Hypothalamus (tissue), 51 donors: ENCODE results near the gene PBX4.

ENCODE experiments used
- DNase-seq, 51 donors: peaks; one replicate each; lab custom pipeline; 2025; lab: John Stamatoyannopoulos, UW

Gene PBX4

DNA sequence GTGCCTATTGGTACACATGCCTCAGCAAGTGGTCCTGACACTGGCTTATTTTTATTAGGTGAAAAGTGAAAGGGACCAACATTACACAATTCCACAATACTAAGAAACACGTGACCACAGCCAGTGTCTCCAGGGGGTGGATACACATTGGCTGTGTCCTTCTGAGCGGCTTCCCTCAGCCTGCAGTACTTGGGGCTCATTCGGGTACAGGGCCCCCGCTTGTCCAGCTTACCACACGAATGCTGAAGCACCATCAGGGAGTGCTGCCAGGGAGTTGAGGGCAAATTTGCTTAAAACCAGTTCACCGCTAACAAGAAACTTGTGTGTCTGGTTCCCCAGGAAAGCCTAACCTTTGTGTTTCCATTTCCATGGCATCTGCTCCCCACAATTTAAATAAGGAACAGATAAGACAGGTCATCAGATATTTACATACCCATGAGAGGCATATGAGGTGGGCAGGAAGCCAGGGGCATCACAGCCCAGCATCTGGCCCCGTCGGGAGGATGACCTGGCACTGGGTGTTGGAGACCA is 23.3 kb downstream of the PBX4 start:
- peak in 1 of 51 donors; percentile 2 for DNase-seq

DNA sequence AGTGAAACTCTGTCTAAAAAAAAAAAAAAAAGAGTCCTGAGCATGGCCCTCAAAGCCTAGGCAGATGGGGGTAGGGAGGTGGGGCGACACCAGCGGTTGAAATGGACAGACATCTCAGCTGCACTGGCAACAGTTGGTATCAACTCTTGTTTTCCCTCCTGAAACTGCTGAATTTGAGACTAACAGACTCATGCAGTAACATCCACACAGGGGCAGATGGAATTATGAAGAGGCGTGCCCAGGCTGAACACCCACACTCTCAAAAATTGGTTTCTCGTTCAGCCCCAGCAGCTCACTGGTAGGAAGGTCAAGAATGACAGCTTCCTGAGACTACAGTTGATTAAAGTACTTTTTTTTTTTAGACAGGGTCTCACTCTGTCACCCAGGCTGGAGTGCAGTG is 24.1 kb downstream of the PBX4 start:
- no peak for DNase-seq

DNA sequence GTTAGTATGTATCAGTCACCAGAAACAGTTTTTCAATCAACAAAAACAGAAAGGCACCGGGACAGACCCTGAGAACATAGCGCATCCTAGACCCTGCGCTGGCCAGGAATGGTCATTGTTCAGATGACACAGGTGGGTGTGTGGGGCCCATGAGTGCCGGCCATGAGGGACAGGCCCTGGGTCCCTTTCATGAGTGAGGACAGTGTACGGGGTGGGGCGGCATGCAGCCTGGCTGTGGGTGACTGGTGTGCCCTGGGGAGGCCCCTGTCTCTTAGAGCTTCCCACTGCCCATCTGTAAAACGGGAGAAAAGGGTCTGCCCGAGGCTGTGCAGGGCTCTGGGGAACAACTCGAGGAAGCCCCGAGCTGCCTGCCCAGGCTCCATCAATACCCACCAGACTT is 25.8 kb downstream of the PBX4 start:
- no peak for DNase-seq

DNA sequence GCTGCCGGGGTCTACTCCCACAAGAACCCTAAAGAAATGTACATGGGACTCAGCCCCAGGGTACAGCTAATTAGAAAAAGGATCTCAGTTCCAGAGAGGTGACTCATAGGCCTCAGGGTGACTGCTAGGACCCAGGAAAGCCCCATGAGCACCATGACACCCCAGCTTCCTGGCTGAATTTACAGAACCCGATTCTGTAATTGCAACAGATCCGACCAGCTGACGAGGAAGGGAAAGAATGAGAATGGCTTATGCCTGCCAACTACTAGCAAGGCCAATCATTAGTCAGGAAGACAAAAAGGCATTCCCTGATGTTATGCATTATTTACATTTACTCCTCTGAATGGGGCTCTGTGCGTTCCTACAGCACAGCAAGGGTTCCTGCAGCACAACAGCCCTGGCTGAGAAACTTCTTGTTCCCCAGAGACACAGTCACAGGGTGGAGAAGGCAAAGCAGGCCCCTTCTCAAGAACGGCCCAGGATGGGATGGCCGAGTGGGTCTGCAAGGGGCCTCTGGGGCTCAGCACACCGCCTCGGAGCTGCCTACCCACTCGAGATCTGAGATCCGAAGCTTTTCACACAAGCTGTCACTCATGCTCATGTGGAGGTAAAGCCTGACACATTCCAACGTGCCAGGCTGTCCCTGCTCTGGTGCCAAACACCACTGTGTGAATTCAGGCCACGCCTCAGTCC is 27.2 kb downstream of the PBX4 start:
- DNase-seq = peak in 1 of 51 donors; percentile 0

DNA sequence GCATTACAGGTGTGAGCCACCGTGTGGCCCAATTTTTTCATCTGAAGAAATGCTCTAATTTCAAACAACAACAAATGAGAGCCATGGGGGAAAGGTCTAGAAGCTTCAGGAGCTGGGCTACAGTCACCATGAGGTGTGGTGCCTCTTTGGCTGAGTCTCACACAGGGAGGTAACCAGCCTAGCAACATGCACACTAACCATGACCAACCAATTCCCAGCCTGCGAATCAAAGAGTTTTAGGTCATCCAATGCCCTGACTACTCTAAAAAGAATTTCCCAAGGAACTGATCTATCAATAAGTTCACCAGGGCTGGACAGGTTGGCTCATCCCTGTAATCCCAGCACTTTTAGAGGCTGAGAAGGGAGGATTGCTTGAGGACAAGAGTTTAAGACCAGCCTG is 29.9 kb downstream of the PBX4 start:
- DNase-seq = no peak

DNA sequence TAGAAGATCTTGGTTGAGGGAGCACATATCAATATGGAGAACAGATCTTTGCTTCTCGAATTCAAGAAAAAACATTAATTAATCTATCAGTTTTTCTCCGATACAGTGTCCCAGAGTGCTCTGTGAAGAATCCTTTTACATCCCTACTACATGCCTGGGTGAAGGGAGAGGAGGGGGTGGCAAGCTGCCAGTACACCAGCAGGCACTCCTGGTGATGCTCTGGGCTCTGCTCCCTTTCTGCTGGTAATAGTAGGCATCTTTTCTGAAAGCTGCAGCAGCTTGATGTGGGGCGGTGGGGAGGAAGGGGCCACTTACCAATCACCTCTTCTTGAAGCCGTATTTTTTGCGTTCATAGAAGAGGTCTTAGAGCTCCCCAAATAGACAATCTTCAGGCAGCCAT is 30.7 kb downstream of the PBX4 start:
- no peak for DNase-seq

DNA sequence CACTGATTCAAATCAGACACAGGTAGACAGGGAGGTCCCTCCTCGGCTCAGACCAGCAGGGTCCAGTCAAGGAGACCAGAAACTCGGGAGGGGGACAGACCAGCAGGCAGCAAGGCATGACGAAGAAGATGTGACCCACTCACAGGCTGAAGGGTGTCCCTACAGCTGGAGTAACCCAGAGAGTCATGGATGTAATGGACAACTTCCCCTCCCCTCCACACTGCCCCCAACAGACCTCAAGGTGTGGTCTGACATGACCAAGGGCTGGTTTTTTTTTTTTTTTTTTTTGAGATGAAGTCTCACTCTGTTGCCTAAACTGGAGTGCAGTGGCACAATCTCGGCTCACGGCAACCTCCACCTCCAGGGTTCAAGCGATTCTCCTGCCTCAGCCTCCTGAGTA is 34.1 kb downstream of the PBX4 start:
- DNase-seq = no peak

DNA sequence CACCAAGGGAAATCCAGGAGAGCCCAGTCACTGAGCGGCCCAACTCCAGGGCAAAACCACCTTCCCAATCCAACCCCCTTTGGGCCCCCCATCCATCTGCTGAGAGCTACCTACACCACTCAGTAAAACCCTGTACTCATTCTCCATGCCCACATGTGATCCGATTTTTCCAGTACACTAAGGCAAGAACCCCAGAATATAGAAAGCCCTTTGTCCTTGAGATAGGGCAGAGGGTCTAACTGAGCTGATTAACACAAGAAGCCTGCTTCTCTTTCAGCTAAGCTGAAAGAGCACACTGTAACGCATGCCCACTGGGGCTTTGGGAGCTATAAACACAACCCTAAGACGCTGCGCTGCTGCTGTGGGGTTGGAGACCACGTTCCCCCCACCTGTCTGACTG is 36.0 kb downstream of the PBX4 start:
- DNase-seq = no peak

DNA sequence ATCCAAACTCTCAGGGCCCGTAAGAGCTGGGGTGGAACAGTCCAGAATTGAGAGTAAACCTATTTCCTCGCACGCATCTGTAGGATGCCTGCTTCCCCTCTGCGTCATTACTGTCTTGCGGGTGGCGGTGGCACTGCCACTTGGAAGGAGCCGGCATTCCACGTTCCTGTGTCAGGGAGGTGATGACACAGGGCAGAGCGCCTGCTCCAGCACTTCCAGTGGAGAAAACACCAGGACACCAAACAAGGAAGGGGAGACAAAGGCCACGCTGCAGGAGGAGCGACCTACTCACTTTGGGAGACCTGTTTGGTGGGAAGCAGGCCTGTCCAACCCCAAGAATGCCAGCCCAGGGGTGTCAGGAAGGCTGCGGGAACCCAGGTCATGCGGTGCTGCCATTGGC is 37.1 kb downstream of the PBX4 start:
- DNase-seq = no peak

DNA sequence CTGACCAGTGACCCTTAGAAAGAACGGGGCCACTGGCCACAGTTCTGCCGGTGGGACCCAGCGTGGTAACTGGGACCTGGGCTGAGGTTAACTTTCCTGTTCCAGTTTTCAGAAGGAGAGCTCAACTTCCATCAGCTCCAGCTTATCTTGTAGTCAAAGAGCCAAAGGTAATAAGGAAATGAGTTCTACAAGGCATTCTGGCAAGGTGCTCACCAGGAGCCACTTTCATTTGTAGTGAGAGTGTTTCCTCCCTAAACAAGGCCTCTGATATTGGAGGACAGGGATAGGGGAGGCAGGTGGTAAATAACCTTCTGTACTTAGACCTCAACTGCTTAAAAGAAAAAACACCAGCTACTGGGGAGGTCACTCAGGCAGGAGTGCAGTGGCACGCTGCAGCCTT is 38.1 kb downstream of the PBX4 start:
- DNase-seq = no peak

DNA sequence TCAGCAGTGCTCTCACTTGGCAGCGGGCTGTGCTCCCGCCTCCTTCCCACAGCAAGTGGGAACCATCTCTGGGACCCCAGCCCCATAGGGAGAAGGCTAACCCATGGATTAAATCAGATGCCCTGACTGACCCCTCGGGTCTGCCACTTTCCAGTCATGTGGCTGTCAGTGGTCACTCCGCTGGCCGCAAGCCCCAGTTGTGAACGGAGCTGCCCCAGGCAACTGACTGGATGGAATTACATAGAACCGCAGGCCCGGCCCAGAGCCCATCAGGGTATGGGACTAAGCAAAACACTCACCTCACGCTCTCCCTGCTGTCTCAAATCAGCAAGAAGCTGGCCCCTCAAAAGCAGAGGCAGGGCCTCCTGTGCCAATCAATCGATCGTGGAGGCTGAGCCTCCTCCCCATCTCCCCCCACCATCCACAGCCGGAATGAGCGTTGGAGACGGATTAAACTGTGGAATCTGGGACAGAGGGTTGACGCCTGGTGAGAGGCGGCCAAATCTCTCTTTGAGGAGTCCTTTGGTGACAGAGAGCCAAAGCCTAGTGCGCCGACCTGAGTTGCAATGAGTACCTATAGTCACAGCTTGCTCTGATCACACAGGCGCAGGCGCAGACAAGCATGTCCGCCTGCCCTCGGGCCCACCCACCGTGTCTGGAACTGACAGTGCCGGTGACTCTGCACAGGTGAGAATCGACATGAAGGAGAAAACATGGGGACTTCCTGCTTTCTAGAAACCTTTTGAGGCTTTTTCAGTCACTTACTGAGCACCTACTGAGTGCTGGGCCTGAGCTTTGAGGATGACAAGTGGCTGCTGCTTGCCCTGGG is 38.7 kb downstream of the PBX4 start:
- DNase-seq = no peak

DNA sequence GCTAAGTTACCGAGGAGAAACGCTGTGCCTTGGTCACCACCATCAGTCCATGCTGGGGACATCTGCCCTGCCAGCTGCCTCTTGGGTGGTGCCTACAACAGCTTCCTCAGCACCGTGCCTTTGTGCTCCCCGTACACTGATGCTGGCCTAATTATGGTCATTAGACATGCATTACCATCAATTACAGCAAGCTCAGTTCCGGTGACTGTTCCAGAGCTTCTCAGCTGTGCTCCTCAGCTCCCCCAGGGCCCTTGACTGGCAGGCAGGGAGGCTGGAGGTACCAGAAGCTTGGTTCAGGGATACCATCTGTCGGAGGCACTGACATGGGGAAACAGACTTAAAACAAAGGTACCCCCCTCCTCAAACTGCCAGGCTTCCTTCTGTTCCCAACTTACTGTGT is 40.2 kb downstream of the PBX4 start:
- no peak for DNase-seq

DNA sequence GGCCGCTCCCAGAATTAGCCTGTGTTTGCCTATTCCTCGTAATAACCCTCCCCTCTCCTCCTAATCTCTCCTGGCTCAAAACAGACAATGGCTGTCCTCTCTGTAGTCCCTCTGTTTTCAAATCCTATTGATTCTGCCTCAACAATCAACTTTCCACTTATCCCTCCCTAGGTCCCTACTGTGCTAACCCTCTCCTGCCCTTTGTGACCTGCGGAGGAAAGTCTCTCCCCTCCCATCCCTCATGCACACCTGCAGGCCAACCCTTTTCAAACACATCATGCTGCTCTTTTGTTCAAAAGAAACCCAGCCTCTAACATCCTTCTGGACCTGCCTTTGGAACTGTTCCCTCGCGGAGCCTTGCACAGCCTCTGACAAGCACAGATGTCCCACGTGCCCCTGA is 43.1 kb downstream of the PBX4 start:
- no peak for DNase-seq

DNA sequence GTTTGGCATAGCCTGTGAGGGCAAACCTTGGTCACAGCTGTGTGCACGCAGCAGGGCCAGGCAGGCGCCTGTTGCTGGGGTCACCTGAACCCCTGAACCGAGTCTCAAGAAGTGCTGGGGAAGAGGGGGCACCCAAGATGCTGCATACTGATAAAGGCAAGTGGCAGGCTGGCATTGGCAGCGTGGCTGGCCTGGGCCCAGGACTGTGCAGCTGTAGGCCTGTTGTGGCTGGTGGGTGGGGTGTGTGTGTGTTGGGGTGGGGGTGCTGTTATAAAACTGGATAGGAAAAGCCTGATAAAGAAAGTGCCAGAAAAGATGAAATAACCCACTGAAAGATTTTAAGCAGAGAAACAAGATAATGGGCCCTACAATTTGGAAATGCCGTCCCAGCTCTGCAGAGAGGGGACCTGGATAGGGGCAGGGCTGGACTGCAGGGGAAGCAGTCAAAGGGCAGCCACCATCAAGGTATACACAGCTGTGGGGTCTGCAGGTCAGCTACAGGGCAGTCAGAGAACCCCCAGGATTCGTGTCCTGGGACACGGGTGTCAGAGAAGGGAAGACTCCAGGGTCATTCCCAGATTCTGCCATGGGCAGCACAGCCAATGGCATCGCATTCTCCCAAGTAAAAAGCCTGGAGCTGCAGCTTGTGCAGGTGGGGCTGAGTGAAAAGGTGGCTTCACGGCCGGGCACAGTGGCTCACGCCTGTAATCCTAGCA is 47.3 kb downstream of the PBX4 start:
- no peak for DNase-seq

DNA sequence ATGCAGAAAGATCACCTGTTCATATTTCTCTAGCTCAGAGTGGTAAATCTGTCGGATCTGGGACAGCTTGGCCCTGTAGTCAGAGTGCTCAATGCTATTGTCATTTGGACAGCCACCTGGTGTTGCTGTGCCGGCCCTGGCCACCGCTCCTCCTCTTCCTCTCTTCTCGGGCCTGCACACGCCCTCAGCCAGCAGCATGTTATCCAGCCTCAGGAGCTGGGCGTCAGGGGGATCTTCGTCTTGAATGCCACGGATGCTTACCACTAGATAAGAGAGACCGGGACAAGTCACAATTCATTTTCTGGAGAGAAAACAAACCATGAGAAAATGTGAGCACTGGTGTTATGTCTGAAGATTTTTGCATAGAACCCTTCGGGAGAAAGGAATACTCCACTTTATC is 47.9 kb downstream of the PBX4 start:
- DNase-seq = no peak

DNA sequence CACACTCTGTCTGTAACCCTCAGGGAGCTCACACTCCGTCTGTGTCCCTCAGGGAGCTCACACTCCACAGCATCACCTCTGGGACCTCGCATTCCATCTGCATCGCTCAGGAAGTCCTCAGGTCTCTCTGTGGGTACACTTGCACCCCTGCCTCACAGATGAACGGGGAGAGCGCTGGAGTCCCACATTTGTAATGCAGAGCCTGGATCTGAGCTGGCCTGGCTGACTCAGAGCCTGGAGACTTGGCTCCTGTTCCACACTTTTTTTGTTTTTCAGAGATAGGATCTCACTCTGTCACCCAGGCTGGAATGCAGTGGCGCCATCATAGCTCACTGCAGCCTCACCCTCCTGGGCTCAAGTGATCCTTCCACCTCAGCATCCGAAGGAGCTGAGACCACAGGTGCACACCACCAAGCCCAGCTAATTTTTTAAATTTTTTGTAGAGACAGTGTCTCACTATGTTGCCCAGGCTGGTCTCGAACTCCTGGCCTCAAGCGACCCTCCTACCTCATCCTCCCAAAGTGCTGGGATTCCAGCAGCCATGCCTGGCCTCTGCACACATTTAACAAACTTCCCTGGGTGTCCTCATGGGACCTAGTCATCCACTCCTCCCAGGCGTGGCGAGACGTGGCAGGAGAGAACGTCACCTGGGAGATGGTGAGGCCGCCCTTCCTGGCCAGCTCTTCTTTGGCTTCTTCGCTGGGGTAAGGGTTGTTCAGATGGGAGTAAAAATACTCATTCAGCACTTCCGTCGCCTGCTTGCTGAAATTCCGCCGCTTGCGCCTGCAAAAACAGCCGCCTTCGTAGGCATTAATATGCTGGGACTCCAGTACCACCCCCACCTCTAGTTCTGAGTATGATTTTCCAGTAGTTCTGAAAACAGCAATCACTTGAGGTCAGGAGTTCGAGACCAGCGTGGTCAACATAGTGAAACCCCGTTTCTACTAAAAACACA is 49.4 kb downstream of the PBX4 start:
- DNase-seq = no peak

DNA sequence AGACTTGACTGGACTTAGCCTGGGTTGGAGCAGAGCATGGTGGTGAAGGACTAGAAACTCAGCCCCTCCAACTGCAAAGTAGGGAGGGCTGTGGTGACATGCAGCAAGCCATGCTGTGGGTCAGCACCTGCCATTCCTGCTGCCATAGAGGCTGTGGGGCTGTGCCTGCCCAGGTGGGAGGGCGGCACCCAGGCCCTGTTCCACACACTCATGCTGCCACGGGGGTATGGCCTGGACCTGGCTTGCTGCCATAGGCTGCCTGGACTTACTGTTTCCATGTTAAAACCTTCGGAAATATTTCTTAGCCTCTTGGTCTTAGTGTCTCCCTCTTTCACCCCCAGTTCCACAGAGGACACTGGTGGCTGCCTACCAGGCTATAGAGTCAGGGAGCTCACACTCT is 51.1 kb downstream of the PBX4 start:
- no peak for DNase-seq

DNA sequence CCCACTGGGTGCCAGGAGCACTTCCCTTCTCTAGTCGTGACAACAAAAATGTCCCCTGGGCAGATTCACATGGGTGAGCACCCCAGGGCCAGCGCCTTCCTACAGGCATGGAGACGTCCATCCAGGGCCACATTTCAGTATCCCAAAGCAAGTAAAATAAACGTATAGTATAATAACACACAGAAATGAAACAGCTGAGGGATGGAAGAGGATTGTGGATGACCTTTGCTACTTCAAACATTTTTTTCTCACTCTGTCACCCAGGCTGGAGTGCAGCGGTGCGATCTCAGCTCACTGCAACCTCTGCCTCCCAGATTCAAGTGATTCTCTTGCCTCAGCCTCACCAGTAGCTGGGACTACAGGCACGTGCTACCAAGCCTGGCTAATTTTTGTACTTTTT is 52.2 kb downstream of the PBX4 start:
- no peak for DNase-seq

DNA sequence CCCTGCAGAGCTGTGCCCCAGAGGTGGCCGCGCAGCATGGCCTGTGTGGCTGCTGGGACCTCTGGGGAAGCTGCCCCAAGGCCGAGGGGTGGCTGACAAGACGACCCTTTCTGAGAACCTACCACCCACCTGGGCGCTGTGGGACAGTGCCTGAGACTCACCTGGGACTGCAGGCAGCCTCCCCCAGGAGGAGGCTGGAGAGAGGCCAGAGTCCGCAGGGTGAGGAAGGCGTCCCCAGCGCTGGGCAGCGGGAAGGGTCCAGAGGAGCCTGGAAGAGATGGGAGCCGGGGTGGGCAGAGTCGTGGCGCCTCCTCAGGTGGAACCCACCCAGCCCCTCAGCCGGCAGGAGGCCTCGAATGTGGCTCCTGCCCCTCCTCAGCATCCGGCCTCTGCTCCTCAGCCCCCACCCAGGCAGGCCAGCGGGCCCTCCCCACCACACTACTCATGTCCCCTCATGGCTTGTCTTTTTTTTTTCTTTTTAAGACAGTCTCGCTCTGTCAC is 55.1 kb downstream of the PBX4 start:
- DNase-seq = no peak

DNA sequence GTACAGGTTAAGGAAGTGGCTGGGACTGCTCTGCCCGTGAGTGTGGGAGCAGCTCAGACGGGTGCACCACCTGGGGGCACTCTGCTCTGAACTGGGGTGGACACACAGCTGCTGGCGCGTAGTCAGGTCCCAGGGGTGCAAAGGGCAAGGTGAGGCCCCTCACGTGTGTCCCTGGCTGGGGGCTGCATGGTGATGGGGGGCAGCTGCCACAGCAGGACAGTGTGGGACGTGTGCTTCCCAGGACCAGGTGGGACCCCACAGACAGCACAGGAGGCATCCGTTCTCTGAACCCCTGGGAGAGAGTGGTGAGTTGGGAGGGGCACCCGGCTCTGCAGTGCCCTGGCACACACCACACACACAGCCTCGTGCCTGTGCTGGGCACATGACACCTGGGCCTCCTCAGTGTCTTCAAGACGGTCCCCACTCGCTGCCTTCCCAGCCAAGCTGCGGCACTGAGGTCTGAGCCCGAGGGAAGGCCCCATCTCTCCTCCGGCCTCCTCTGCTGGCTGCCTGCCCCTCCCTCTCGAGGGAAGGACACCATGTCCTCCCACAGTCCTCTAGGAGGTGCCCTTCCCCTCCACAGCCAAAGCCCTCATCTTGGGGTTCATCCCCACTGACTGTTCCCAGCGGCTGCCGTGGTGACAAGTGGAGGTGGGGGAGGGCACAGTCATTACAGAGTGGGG is 55.7 kb downstream of the PBX4 start:
- no peak for DNase-seq
